ENCODE results near the gene CHKA. TPM values are rescaled to one million over a fixed set of nuclear protein-coding genes. Genes with fewer than 3 reads are reported as not detected.

CHKA gene
- total and polyA plus RNA-seq, 2 experiments from 2014 or later, result 37.1 to 94.4 TPM

- TF ChIP-seq REST (IDR thresholded peaks at IDR 0.05; ENCODE audit: unreplicated experiment) (no peak), CTCF (conservative IDR thresholded peaks at IDR 0.05; ENCODE audit: low read depth in 2 of 2) (no peak), CREB1 (CRISPR knock-in tag; IDR thresholded peaks at IDR 0.05; ENCODE audit: low read depth) (no peak), ZNF331 (CRISPR knock-in tag; IDR thresholded peaks at IDR 0.05; ENCODE audit: low read depth) (no peak), STAT1 (IDR thresholded peaks at IDR 0.05; ENCODE audit: unreplicated experiment) (no peak), JUNB (IDR thresholded peaks at IDR 0.05; ENCODE audit: unreplicated experiment) (no peak), NANOG (IDR thresholded peaks at IDR 0.05; ENCODE audit: borderline replicate concordance) (no peak)
Observed at GRCh38 chr11:68043349-68044144, 77.6 kb downstream of the CHKA start (continued).

GRCh38 chr11:68043029-68043348, 78.2 kb downstream of the CHKA start:
- ATAC-seq (no peak), DNase-seq (ENCODE audit: low spot score) (no peak)
- Histone ChIP-seq H3F3A (replicated peaks; ENCODE audit: low read depth) (0 out of 2 replicates have a peak, but pooled peaks cover 5% of the 10 kb centered on the region), H3K4me2 (no peak overlapping the region), H3K4me3 (no peak overlapping the region), H3K27me3 (ENCODE audit: insufficient read depth) (no peaks in the 10 kb centered on the region), H3K27ac (ENCODE audit: low read depth) (no peak overlapping the region), H4K20me1 (replicated peaks; ENCODE audit: insufficient read depth) (no peaks in the 10 kb centered on the region), H3K4me1 (ENCODE audit: insufficient read depth) (peaks cover 17% of the 10 kb centered on the region), H2AFZ (no peak overlapping the region), H3K79me2 (replicated peaks; ENCODE audit: insufficient read depth) (no peaks in the 10 kb centered on the region), H3K9me2 (ENCODE audit: insufficient read depth) (no peaks in the 10 kb centered on the region), H3K36me3 (ENCODE audit: insufficient read depth) (no peaks in the 10 kb centered on the region)
- no peak overlapping the region for H3K4me3 Mint-ChIP-seq
- H3K36me3 Mint-ChIP-seq (ENCODE audit: low read depth), result no peaks in the 10 kb centered on the region
- no peaks in the 10 kb centered on the region for H3K9me3 Mint-ChIP-seq
- H3K4me1 Mint-ChIP-seq, result peaks cover 7% of the 10 kb centered on the region
- H3K27ac Mint-ChIP-seq, result no peak overlapping the region
- H3K27me3 Mint-ChIP-seq (ENCODE audit: insufficient read depth, low read depth, poor library complexity), result peaks cover 5% of the 10 kb centered on the region
- TF ChIP-seq CREB1 (CRISPR knock-in tag; IDR thresholded peaks at IDR 0.05; ENCODE audit: low read depth) (no peak), ETS1 (IDR thresholded peaks at IDR 0.05) (no peak), EZH2 (IDR thresholded peaks at IDR 0.05; ENCODE audit: low read depth, unreplicated experiment) (no peak), NANOG (IDR thresholded peaks at IDR 0.05; ENCODE audit: borderline replicate concordance) (no peak), ZNF462 (CRISPR knock-in tag; IDR thresholded peaks at IDR 0.05) (no peak), POLR2AphosphoS5 (IDR thresholded peaks at IDR 0.05; ENCODE audit: low read depth) (no peak)
